Measurements from ENCODE around the gene PDE11A. TPM values are rescaled to one million over a fixed set of nuclear protein-coding genes. Genes with fewer than 3 reads are reported as not detected.

The PDE11A gene
- total and polyA plus RNA-seq, 2 of the 8 experiments (the other 6 are each of a cell fraction or from before 2014, with no cell fraction given): 0.19 to 0.23 TPM

DNA sequence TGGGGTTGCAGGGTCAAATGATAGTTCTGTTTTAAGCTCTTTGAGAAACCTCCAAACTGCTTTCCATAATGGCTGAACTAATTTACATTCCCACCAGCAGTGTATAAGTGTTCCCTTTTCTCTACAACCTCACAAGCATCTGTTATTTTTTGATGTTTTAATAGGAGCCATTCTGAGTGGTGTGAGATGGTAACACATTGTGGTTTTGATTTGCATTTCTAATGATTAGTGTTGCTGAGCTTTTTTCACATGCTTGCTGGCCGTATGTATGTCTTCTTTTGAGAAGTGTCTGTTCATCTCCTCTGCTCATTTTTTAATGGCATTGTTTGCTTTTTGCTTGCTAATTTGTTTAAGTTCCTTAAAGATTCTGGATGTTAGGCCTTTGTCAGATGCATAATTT lies 107.7 kb downstream of the PDE11A start:
- Histone ChIP-seq H2BK120ac (replicated peaks; ENCODE audit: low read depth, low read length) (no peak overlapping the region), H4K91ac (replicated peaks; ENCODE audit: insufficient read length, low read length) (no peak overlapping the region), H4K8ac (ENCODE audit: extremely low read depth, insufficient read depth, low read length) (no peak overlapping the region), H2BK12ac (ENCODE audit: low read depth, low read length) (no peak overlapping the region), H3K18ac (ENCODE audit: extremely low read depth, low read length) (no peak overlapping the region), H3K36me3 (ENCODE audit: control insufficient read depth in 2 of 4, insufficient read depth in 4 of 4, low read length in 3 of 4) (no peaks in the 10 kb centered on the region), H3K79me2 (ENCODE audit: control insufficient read depth in 1 of 2, insufficient read depth in 2 of 2, low read length in 2 of 2) (no peaks in the 10 kb centered on the region), H2BK5ac (ENCODE audit: low read depth, low read length) (no peak overlapping the region), H3K4ac (replicated peaks; ENCODE audit: insufficient read length, low read depth, low read length) (no peak overlapping the region), H2AFZ (ENCODE audit: low read length) (no peak overlapping the region), H3K9me3 (ENCODE audit: insufficient read depth in 2 of 2, low read depth in 1 of 2, low read length in 1 of 2) (no peaks in the 10 kb centered on the region), H4K5ac (ENCODE audit: insufficient read length, low read depth, low read length) (no peak overlapping the region), H3K23me2 (ENCODE audit: low read depth, low read length) (no peaks in the 10 kb centered on the region), H3K27ac (ENCODE audit: low read depth, low read length) (no peak overlapping the region), H3K27me3 (replicated peaks in 1 of 4; ENCODE audit: control insufficient read depth in 3 of 4, extremely low read depth in 1 of 4, insufficient read depth in 3 of 4, low read length in 3 of 4) (no peaks in the 10 kb centered on the region), H4K20me1 (replicated peaks in 1 of 2; ENCODE audit: control insufficient read depth in 1 of 2, insufficient read depth in 2 of 2, low read length in 2 of 2) (no peaks in the 10 kb centered on the region), H2BK20ac (ENCODE audit: low read length) (no peak overlapping the region), H3K14ac (ENCODE audit: insufficient read length) (no peak overlapping the region), H3K79me1 (ENCODE audit: low read depth, low read length) (no peaks in the 10 kb centered on the region), H3K4me3 (ENCODE audit: extremely low read depth in 1 of 4, insufficient read depth in 2 of 4, low read depth in 3 of 4, low read length in 4 of 4) (no peak overlapping the region), H3K9ac (replicated peaks in 1 of 4; ENCODE audit: extremely low read depth in 1 of 4, low read depth in 3 of 4, low read length in 3 of 4) (no peak overlapping the region), H3K23ac (ENCODE audit: insufficient read length) (no peak overlapping the region), H2BK15ac (ENCODE audit: low read length) (no peak overlapping the region), H3K56ac (replicated peaks; ENCODE audit: insufficient read length, low read depth, low read length) (no peak overlapping the region), H2AK5ac (ENCODE audit: low read depth, low read length) (no peak overlapping the region), H3K4me2 (ENCODE audit: insufficient read depth in 1 of 2, low read depth in 2 of 2, low read length in 2 of 2) (no peak overlapping the region), H3K4me1 (replicated peaks in 1 of 4; ENCODE audit: control insufficient read depth in 3 of 4, insufficient read depth in 4 of 4, low read length in 3 of 4) (no peaks in the 10 kb centered on the region)
- POLR2A ChIA-PET (ENCODE audit: partially characterized antibody): no interaction called here
- DNase-seq (ENCODE audit: low read depth in 1 of 2, low spot score in 2 of 2) (no peak), FAIRE-seq (no peak)
- WGBS, 2 experiments (ENCODE audit: extremely low coverage in 1 of 2, insufficient coverage in 1 of 2, insufficient read length in 1 of 2, insufficient replicate concordance in 2 of 2, low coverage in 1 of 2, low lambda C conversion rate in 2 of 2, missing lambda C conversion rate in 1 of 2): 82% methylated on average over 1 of the region's 1 CpG; no CpG with 5 or more reads in 1 of the 2 experiments
- CTCF ChIA-PET (ENCODE audit: partially characterized antibody): interaction anchor here (1.2 kb wide), 1 partner anchor 58 kb away, joined by 3 read pairs; no protein-coding TSS in a partner anchor
- TF ChIP-seq RXRA (IDR thresholded peaks at IDR 0.05; ENCODE audit: insufficient read depth, low read depth, low read length) (no peak), CREB1 (IDR thresholded peaks at IDR 0.05) (no peak), POU5F1 (IDR thresholded peaks at IDR 0.05; ENCODE audit: low read depth, low read length) (no peak), SP1 (IDR thresholded peaks at IDR 0.05; ENCODE audit: low read depth, low read length) (no peak)

Data from H1 (cell line).